Fibroblast of skin of scalp (primary cell): Measurements from ENCODE around the gene OSBPL5.

Source experiments
- DNase-seq: peaks from one replicate; pipeline ENCODE4 v3.0.0-alpha.2; 2013

OSBPL5 gene

DNA sequence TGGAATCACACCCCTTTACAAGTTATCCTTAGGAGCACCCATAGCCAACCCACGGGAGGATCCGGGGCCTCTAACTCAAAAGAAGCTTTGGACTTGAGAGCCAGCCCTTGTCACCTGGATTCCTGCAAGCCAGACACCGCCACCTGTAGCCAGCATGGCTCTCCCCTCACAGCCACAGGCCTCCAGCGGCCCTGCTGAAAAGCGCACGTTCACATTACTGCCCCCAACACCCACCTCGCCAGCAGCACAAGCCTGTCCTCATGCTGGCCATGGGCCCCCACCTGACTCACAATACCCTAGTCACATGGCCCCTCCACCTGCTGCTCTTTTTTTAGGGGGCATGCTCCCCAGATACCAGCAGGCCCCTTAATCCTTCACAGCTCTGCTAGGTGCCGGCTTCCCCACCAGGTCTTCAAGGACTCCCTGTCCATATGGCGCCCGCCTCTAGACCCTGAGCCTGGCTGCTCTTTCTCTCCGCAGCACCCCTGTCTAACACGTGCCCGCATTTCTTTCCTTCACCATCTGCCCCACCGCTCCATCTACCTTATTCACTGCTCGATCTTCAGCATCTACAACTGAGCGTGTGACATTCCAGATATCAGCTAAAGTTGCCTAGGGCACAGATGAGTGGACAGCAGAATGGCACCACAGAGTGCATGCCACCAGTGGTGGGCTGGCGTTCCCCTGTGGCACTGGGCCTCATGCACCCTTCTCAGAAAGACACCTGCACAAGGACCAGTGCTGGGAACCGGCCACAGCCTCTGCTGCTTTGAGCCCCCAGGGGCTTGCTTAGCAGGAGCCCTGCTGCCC, 114.5 kb downstream of the OSBPL5 start:
- no peak for DNase-seq

DNA sequence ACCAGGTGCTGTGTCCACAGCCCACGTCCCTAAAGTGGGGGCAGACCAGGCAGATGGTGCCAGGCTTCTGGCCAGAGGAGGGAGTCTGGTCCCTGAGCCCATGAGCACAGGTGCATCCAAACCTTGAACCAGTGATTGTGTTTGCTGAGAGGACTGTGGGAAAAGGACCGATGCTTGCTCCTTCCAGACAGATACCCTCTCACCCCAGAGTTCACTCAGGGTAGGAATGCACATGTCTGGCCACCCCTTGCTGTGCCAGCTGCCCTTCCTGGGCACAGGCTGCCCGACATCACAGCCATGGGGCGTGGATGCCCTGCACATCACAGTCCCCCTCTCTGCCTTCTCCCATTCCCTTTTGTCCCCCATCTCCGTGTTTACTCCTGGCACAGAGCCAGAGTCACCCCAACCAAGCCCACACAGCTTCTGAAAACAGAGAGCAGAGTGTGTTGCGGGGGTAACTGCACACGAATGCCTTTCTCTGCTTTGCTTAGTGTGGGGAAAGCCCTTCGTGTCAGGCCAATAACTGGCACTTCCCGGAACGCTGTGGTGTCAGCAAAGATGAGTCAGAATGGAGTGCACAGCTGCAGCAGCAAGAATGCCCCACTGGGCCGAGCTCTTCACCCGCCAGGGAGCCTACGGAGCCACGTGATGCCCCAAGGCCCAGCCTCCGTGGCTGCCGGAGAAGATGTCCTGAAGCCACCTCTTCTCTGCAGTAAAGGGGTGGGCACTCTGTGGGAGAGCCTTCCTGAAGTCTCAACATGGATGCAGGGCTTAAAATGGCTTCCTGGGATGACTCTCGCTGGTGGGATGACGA, 115.5 kb downstream of the OSBPL5 start:
- DNase-seq: peak; percentile 96

DNA sequence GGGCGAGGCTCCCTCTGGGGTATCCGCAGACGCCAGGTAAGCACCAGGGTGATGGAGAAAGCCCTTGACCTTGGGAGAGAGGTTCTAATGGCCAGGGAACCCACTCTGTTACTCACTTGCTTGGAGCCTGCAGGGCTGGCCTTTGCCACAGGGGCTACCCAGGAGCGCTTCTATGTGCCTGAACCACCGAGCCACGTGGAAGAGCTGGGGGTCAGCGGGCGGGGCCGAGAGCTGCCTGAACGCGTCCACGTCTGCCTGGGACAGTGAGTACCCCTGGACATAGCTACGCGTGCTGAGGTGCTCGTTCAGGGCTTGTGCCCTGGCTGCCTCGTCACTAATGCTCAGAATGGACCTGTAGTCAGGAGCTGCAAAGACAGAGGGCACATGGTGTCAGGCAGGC, 117.5 kb downstream of the OSBPL5 start:
- no peak for DNase-seq

DNA sequence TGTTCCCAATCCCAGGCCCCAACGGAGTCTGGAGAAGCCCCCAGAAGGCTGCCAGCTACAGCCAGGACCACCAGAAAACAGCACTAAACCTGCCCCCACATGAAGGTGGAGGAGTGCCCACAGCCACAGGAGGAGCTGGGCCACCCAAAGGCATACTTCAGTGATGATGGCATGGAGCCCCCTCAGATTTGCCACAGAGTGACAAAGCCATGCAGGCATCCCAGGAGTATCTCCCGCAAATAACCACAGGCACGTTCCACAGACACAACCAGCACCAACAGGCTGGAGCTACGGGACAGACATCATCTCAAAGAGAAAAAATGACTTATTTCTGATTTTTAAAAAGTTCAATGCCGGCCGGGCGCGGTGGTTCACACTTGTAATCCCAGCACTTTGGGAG, 118.5 kb downstream of the OSBPL5 start:
- peak; percentile 21 for DNase-seq

DNA sequence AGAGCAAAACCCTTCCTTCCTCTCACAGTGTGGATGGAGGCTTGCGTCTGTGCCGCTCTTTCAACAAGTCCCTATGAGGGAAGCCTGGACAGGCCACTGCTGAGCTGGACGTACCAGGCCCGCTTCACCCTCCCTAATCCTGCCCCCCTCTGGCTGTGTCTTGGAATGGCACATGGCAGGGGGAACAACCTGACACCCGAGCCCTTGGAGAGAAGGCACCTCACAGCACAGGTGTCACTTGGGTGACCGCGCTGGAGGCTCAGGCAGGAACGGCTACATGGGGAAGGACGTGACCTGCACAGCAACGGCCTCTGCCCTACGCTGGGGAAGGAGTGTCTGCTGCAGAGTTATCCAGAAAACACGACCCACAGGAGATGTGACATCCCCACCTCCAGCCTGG, 118.9 kb downstream of the OSBPL5 start:
- no peak for DNase-seq

DNA sequence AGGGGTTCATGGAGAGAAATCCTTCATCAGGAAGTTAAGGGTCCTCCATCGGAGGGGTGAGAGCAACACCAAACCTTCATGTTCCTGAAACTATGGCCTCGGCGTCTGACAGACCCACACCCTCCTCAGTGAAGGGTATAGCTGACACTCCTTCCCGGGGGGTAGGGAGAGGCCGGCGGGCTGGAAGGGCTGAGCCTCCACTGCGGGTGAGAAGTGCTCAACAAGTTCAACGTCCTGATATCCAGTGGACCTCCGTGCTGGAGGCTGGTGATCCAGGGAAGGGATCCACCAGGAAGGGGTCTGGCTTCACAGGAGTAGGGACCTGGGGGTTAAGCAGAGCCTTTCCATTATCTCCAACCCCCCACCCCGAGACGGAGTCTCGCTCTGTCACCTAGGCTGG, 120.2 kb downstream of the OSBPL5 start:
- no peak for DNase-seq

DNA sequence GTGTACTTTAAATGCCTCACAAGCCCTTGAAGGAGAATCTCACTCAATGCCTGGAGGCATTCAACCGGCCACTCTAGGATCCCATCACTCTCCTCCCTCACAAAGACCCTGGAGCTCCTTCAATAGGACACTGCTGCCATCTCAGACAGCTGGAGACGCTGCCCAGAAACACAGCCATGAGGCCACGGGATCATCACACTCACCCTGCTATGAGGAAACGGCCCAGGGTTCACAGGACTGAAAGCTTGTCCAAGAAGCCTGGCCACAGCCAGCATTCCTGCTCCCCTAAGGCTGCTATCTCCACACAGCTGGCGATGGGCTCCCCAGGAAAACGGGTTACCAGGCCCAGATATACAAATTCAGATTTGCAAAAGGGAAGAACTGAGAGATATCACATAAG, 121.1 kb downstream of the OSBPL5 start:
- no peak for DNase-seq

DNA sequence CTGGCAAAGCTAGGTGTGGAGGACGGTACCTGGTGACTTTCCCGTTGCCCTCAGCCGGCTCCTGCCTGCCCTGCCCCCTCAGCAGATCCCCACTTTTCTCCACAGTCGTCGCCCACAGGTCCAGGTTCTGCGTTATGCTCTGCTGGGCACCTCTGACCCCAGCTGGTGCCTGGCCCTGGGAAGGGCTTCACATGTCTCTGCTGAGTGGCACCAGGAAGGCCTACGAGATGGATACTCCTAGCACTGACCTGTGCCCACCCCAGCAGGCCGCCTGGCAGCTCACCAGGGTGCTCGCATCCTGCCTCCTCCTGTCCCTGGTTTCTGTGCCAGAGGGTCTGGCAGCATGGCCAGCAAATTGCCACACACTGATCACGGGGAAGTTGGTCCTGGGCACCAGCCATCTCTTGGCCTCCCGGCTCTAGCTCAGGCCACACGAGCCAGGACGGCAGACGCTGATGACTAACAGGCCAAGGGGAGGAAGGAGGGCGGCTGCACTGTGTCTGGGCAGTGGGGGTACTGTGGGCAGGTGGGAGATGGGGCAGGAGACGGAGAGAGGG, 121.7 kb downstream of the OSBPL5 start:
- DNase-seq: no peak

DNA sequence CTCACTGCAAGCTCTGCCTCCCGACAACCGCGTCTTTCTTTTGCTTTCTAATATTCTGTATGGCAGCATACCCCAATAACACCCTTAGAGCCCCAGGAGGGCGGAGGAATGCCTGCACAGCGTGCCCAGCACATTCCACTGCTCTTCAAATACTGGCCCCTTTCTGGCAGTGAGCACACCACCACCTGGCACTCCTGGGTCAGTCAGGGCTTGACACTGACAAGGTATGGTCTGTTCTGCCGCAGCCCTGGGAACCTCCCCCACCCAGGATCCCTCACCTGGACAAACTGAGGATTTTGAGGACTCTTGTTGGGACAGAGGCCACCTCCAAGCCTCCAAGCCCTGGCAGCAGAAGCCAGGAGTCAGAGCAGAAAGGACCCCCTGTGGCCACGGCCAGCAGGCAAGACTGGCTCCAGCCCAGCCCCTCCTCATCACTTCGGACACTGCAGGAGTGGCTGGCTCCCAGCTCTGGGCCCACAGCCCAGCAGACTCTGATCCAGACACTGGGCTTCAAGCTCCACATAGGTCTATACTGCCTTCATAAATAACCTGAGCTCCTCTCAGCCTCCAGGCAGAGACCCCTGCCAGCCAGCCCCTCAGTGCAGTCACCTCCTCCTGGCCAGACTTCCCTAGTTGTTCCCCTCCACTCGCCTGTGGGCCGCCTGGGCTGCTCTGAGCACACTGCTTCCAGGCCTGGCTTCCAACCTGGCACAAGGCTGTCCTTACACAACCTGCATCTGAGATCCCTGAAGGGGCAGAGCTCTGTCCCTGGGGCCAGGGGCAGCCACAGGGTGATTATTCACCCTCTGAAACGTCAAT, 122.4 kb downstream of the OSBPL5 start:
- no peak for DNase-seq

DNA sequence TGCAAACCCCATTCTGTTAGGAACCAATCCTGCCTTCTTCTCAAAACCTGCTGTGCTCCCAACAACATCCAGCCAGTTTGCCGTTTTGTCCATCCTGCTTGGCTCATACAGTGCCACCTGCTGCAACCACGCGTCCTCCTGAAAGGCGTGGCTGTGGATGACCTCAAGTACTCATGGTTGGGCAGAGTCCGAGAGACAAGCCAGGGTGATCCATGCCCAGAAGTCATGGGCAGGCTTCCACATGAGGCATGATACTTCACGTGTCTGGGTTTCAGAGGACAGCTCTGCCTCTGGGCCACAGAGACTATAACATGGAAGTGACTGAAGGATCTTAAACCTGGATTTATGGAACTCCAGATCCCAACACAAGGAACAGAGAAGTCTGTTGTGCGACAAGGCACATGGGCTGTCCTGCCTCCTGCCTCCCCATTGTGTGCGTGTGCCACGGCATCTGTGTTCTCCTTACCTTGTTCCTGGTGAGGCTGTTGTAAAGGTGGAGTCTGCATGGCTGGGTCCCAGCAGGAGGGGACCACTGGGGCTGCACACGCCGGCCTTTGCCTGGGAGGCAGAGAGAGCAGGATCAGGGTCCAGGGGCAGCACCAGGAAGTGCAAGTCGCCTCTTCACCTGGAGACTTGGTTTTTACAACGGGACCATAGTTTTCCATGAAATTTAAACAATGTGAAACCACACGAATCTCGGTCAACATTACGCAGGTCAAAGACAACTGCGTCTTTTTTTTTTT, 123.2 kb downstream of the OSBPL5 start:
- no peak for DNase-seq

DNA sequence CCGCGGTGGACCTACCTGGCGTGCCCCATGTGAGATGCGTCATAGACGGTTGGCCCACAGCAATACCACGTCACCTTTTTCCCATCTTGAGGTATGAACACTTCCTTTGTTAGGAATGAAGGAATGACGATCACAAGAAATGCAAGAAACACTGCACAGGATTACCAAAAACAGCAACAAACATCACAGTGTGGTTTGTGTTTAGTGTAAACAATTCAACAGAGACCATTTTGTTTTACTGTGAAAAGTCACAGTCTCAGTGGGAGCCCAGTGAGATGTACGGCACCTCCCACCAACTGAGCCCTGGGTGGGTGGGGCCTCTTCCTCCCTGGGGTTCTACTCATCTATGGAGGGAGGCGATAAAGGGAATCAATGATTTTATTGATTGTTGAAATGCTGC, 124.2 kb downstream of the OSBPL5 start:
- no peak for DNase-seq

DNA sequence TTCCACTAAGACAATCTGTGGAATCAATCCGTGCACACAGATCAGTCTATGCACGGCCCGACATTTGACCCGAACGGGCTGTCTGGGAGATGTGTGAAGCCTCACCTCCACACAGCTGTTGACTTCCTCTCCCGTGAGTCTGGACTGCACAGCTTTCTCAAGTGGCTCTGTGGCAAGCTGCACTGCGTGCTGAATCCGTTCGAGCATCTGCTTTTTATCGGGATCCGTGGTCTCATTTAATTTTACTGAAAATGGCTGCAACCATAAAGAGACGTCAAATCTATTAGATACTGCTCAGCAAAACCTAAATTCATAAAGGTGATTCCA, 127.2 kb downstream of the OSBPL5 start:
- DNase-seq: no peak
